Activated CD8-positive, alpha-beta memory T cell treated with anti-CD3 and anti-CD28 coated beads, Interleukin-2, amount 10 ng/mL, durations not matched to agents 7 days and 5 days (primary cell): ENCODE data around the gene SDK1. TPM values are rescaled to one million over a fixed set of nuclear protein-coding genes. Genes with fewer than 3 reads are reported as not detected.

Experiments
- ATAC-seq: fragments of 150-1000 bp; cut with Tn5 transposase; one replicate; pipeline ENCODE4 v1.10.0; 2021; ENCODE audit warnings: moderate library complexity
- CTCF ChIA-PET: fragments of 350-600 bp; sonication (Branson Sonifier 250); formaldehyde crosslinking; loops from one replicate; lab custom pipeline; 2021; ENCODE audit warnings: antibody characterized with exemption; lab: Charles Lee
- DNase-seq: peaks from one replicate; pipeline ENCODE4 v3.0.0-alpha.2; 2020
- H3K27ac Mint-ChIP-seq: one replicate; pipeline ENCODE4 v1.8.0; 2021; ENCODE audit warnings: mild to moderate bottlenecking, mixed read lengths
- H3K27me3 Mint-ChIP-seq: one replicate; pipeline ENCODE4 v1.8.0; 2021; ENCODE audit warnings: mixed read lengths
- H3K36me3 Mint-ChIP-seq: one replicate; pipeline ENCODE4 v1.8.0; 2021; ENCODE audit warnings: mild to moderate bottlenecking, mixed read lengths
- H3K4me1 Mint-ChIP-seq: one replicate; pipeline ENCODE4 v1.8.0; 2021; ENCODE audit warnings: mixed read lengths
- H3K4me3 Mint-ChIP-seq: one replicate; pipeline ENCODE4 v1.8.0; 2021; ENCODE audit warnings: mild to moderate bottlenecking, moderate library complexity, mixed read lengths
- H3K9me3 Mint-ChIP-seq: one replicate; pipeline ENCODE4 v1.8.0; 2022; ENCODE audit warnings: low read depth, mixed read lengths
- total RNA-seq, 2 experiments: library from RNA; stranded (reverse); gene quantifications; one replicate each; pipeline ENCODE4 v1.2.3, GENCODE V29; 2021

Gene SDK1
- total RNA-seq, 2 experiments from 2014 or later = 0.05 to 0.06 TPM

DNA sequence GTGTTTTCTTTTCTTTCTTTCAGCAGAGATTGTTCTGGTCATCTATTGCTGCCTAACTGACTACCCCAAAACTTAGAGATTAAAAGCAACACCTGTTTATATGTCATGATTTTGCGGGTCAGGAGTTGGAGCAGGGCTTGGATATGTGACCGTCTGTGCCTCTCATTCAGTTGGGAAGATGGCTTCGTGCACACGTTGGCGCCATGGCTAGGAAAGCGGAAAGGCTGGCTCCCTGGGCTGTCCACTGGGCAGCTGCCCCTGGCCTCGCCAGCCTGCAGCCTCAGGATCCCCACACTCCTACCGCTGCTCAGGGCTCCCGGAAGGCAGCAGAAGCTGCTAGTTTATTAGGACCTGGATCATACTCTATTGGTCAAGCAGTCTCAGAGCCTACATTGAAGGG lies 742.9 kb downstream of the SDK1 start:
- Mint-ChIP-seq H3K27ac (no peak overlapping the region), H3K4me3 (no peak overlapping the region), H3K27me3 (no peaks in the 10 kb centered on the region), H3K9me3 (no peaks in the 10 kb centered on the region), H3K4me1 (no peaks in the 10 kb centered on the region), H3K36me3 (no peaks in the 10 kb centered on the region)
- CTCF ChIA-PET = no interaction called here
- ATAC-seq = no peak
- no peak for DNase-seq

DNA sequence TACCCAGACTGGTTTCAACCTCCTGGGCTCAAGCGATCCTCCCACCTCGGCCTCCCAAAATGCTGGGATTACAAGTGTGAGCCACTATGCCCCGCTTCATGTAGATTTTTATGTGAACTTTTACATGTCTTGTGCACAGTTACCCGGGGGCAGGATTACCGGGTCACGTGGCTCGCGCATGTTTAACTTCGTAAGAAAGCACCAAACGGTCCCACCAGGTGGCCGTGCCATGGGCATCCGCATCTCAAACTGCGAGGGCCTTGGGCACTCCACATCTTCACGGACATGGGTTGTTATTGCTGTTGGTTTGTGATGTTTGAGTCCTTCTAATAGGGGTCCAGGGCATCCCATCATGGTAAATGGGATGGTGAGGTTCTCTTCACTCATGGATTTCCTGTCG lies 744.4 kb downstream of the SDK1 start:
- Mint-ChIP-seq H3K27ac (no peak overlapping the region), H3K4me3 (no peak overlapping the region), H3K36me3 (no peaks in the 10 kb centered on the region), H3K9me3 (no peaks in the 10 kb centered on the region), H3K4me1 (no peaks in the 10 kb centered on the region), H3K27me3 (no peaks in the 10 kb centered on the region)
- CTCF ChIA-PET = no interaction called here
- ATAC-seq = no peak
- DNase-seq = no peak

DNA sequence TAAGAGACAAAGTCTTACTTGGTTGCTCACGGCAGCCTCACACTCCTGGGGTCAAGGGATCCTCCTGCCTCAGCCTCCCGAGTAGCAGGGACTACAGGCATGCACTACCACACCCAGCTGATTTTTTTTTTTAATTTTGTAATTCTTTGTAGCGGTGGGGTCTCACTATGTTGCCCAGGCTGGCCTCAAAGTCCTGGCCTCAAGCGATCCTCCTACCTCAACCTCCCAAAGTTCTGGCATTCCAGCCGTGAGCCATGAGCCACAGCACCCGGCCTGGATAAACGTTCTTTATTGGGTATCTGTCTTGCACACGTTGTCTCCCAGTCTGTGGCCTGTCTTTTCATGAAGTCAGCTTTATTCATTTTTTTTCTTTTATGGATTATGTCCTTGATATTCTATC lies 744.9 kb downstream of the SDK1 start:
- Mint-ChIP-seq H3K9me3 (no peaks in the 10 kb centered on the region), H3K27me3 (no peaks in the 10 kb centered on the region), H3K4me3 (no peak overlapping the region), H3K4me1 (no peaks in the 10 kb centered on the region), H3K36me3 (no peaks in the 10 kb centered on the region), H3K27ac (no peak overlapping the region)
- ATAC-seq = no peak
- CTCF ChIA-PET = no interaction called here
- DNase-seq = no peak

DNA sequence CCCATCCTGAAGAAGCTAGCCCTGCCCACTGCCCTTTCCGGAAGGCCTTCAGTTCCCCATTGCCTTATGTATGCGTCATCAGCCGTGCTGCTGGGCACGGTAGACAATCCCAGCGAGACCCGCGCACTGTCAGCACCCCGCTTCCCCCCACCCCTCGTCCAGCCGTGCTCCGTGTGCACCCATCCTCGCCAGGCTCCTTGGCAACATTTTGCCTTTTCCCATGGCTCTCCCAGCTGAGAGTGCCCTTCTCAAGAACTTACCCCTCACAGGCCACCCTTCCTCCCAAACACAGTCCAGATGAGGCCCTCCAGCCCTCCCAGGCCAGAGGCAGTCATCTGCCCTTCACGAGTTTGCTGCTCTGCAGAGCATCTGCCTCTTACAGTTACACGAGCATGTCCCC lies 747.3 kb downstream of the SDK1 start:
- H3K27ac Mint-ChIP-seq = no peak overlapping the region
- H3K4me3 Mint-ChIP-seq = no peak overlapping the region
- H3K4me1 Mint-ChIP-seq = no peaks in the 10 kb centered on the region
- no peak for ATAC-seq
- no peaks in the 10 kb centered on the region for H3K36me3 Mint-ChIP-seq
- H3K27me3 Mint-ChIP-seq = no peaks in the 10 kb centered on the region
- no peaks in the 10 kb centered on the region for H3K9me3 Mint-ChIP-seq
- DNase-seq = no peak
- CTCF ChIA-PET = no interaction called here

DNA sequence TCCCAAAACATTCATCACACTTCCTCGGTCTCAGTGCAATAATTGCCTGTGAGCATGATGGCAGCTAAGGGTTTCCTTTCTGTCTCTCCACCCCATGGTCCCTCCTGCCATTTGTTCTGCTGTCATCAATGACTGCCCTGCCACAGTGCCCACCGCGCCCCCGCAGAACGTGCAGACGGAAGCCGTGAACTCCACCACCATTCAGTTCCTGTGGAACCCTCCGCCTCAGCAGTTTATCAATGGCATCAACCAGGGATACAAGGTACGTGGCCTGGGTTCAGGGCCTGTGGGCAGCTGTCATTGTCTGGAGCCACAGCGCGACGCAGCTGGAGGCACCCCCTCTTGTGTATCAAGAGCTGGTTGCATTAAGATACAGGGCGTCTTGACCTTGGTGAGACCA lies 748.1 kb downstream of the SDK1 start:
- no peak overlapping the region for H3K4me3 Mint-ChIP-seq
- no peak for DNase-seq
- CTCF ChIA-PET = no interaction called here
- H3K27ac Mint-ChIP-seq = no peak overlapping the region
- no peaks in the 10 kb centered on the region for H3K36me3 Mint-ChIP-seq
- ATAC-seq = no peak
- H3K4me1 Mint-ChIP-seq = no peaks in the 10 kb centered on the region
- no peaks in the 10 kb centered on the region for H3K9me3 Mint-ChIP-seq
- no peaks in the 10 kb centered on the region for H3K27me3 Mint-ChIP-seq

DNA sequence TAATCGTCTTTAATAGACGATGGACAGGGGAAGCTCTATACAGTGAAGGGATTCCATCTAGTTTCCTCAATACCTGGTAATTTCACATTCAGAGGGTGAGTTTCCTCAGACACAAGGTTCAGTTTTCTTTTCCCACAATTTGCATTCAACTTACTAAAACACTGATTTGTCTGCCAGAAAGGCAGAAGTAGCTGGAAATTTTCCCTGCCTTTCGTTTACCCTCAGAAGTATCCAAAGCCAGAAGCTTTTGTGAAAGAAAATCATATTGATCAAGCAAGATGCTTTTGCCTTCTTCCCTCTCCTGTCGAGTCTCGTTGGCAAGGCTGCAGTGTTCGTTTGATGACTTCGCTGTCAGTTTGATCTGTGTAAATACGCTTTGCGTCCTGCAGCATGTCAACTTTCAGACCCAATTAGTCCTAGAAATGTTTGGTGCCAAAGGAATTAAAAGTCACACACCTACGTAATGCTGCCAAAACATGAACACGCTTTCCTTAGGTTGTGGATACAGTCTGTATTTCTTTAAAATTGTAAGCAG lies 749.1 kb downstream of the SDK1 start:
- Mint-ChIP-seq H3K27me3 (no peaks in the 10 kb centered on the region), H3K4me1 (no peaks in the 10 kb centered on the region), H3K27ac (no peak overlapping the region), H3K36me3 (no peaks in the 10 kb centered on the region), H3K4me3 (no peak overlapping the region), H3K9me3 (no peaks in the 10 kb centered on the region)
- no peak for DNase-seq
- CTCF ChIA-PET = no interaction called here
- no peak for ATAC-seq

DNA sequence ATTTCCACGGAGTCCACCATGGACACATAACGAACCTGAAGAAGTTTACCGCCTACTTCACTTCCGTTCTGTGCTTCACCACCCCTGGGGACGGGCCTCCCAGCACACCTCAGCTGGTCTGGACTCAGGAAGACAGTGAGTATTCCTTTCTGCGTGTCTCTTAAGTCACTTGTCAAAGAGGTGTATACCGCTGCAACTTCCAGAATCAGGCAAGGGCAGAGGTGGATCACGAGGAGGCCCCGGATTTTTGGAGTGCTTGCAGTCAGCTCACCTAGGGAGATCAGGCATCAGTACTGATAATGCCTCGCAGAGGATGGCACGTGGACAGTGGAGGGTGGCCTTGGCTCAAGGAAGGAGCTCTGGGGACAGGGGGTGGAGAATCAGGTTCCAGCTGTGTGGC lies 750.6 kb downstream of the SDK1 start:
- H3K4me1 Mint-ChIP-seq = no peaks in the 10 kb centered on the region
- no peaks in the 10 kb centered on the region for H3K36me3 Mint-ChIP-seq
- H3K27me3 Mint-ChIP-seq = no peaks in the 10 kb centered on the region
- no peak overlapping the region for H3K27ac Mint-ChIP-seq
- ATAC-seq (no peak), DNase-seq (no peak)
- CTCF ChIA-PET = no interaction called here
- no peak overlapping the region for H3K4me3 Mint-ChIP-seq
- H3K9me3 Mint-ChIP-seq = no peaks in the 10 kb centered on the region

DNA sequence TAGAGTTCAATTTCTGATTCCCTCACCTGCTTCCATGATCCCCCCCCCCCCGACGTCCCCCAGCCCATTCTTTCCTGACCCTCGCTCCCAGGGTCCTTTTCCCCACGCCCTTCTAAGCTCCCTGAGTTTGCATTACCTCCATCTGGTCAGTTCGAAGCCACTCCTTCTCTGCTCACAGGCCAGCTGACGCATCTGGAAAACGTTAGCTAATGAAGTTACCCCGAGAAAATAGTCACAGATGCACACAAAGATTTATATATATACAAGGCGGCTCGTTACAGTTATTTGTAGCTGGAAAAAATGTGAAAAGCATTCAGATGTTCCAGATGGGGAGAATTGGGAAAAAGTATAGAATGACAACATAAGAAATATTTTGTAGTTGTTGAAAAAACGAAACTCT lies 751.1 kb downstream of the SDK1 start:
- Mint-ChIP-seq H3K9me3 (no peaks in the 10 kb centered on the region), H3K27ac (no peak overlapping the region), H3K36me3 (no peaks in the 10 kb centered on the region), H3K4me3 (no peak overlapping the region), H3K27me3 (no peaks in the 10 kb centered on the region), H3K4me1 (no peaks in the 10 kb centered on the region)
- ATAC-seq = no peak
- CTCF ChIA-PET = no interaction called here
- DNase-seq = no peak

DNA sequence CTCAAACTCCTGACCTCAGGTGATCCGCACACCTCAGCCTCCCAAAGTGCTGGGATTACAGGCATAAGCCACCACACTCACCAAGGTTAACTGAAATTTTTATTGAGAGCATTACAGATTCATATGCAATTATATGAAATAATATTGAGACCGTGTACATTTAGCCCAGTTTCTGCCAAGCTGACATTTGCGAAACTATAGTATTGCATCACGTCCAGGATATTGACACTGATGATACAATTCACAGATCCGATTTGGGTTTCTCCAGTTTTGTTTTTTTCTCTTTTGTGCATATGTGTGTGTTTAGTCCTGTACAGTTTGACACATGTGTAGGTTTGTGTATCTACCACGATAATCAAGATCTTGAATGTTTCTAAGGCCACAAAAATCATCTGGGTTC lies 753.1 kb downstream of the SDK1 start:
- no peaks in the 10 kb centered on the region for H3K27me3 Mint-ChIP-seq
- no peaks in the 10 kb centered on the region for H3K9me3 Mint-ChIP-seq
- H3K36me3 Mint-ChIP-seq = no peaks in the 10 kb centered on the region
- no peak for ATAC-seq
- DNase-seq = no peak
- no peak overlapping the region for H3K4me3 Mint-ChIP-seq
- no peaks in the 10 kb centered on the region for H3K4me1 Mint-ChIP-seq
- no peak overlapping the region for H3K27ac Mint-ChIP-seq
- CTCF ChIA-PET = no interaction called here

DNA sequence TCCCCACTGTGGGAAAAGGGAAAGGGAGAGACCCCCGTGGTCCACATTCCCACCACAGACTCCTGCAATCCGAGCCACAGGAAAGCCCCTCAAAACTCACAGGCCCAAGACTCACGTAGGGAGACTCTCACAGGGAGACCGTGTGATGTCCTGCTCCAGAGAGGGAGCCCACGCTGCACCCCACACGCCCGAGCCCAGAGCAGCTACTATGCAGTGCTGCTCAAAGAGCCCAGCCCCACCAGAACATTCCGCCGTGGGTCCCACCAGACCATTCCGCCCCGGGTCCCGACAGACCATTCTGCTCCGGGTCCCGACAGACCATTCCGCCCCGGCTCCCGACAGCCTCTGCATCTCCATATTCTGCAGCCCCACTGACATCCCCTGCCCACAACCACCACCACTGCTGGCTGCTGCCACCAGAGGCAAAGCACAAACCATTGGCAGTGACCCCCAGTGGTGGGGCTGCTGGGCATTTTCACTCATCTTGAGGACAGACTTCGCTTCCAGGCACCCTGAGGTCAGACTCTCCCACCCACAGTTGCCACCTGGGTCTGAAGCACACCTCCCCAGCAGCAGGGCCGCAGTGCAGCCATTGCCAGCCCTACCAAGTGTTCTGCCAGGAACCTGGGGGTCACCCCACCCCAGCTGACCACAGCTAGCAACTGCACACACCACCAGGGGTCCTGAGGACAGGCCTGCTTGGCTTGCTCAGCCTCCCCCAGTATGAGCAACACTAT lies 755.7 kb downstream of the SDK1 start:
- Mint-ChIP-seq H3K4me3 (no peak overlapping the region), H3K27ac (no peak overlapping the region), H3K36me3 (no peaks in the 10 kb centered on the region), H3K27me3 (no peaks in the 10 kb centered on the region), H3K4me1 (no peaks in the 10 kb centered on the region), H3K9me3 (no peaks in the 10 kb centered on the region)
- DNase-seq = no peak
- ATAC-seq = no peak
- CTCF ChIA-PET = no interaction called here

DNA sequence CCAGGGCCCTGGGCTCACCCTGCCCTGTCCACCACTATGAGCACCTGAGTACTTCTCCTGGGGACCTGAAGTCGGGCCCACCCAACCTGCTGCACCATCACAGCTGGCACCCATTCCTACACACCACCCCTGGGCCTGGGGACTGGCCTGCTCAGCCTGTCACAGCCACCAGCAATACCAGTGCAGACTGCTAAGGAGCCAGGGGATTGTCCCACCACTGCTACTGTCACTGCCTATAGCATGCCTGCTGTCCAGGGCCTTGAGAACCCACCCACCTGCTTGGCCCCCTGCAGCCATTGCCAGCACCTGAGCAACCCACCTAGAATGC lies 756.2 kb downstream of the SDK1 start:
- H3K36me3 Mint-ChIP-seq = no peaks in the 10 kb centered on the region
- CTCF ChIA-PET = no interaction called here
- H3K27me3 Mint-ChIP-seq = no peaks in the 10 kb centered on the region
- H3K4me3 Mint-ChIP-seq = no peak overlapping the region
- ATAC-seq (no peak), DNase-seq (no peak)
- no peaks in the 10 kb centered on the region for H3K4me1 Mint-ChIP-seq
- H3K9me3 Mint-ChIP-seq = no peaks in the 10 kb centered on the region
- no peak overlapping the region for H3K27ac Mint-ChIP-seq

DNA sequence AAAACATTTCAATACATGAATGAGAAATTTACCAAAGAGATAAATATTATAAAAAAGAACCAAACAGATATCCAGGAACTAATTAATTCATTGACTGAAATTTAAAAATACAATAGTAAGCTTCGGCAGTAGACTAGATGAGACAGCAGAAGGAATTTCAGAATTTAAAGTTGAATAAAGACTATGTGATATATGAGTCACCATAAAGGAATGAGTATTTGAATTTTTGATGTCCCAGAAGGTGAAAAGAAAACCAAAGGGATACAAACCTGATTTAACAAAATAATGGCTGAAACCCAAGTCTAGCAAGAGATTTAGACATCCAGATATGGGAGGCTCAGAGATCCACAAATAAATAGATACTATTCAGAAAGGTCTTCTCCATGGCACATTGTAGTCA lies 757.1 kb downstream of the SDK1 start:
- Mint-ChIP-seq H3K4me3 (no peak overlapping the region), H3K9me3 (no peaks in the 10 kb centered on the region), H3K27ac (no peak overlapping the region), H3K4me1 (no peaks in the 10 kb centered on the region), H3K27me3 (no peaks in the 10 kb centered on the region), H3K36me3 (no peaks in the 10 kb centered on the region)
- DNase-seq (no peak), ATAC-seq (no peak)
- CTCF ChIA-PET = no interaction called here

DNA sequence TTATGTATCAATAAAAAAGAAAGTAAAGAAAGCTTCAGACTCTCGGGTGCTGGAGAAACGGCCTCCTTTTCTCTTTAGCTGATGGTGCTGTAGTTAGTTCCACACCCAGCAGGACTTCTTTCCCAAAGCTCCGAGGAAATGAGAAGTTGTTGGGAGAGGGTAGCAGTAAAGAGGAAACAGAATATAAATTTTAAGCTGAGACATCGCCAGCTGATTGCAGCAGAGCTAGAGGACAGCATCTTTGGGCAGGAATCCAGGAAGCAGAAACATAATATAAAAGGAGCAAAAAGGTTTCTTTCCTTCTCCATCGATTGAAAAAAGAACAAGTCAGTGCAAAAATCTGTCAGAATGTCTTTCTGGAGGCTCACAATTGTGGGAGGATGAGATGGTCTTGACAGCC lies 764.1 kb downstream of the SDK1 start:
- peaks cover 3% of the 10 kb centered on the region for H3K27me3 Mint-ChIP-seq
- H3K4me3 Mint-ChIP-seq = no peak overlapping the region
- ATAC-seq = no peak
- H3K4me1 Mint-ChIP-seq = peaks cover 2% of the 10 kb centered on the region
- CTCF ChIA-PET = no interaction called here
- no peaks in the 10 kb centered on the region for H3K36me3 Mint-ChIP-seq
- no peak overlapping the region for H3K27ac Mint-ChIP-seq
- H3K9me3 Mint-ChIP-seq = no peaks in the 10 kb centered on the region
- DNase-seq = no peak

DNA sequence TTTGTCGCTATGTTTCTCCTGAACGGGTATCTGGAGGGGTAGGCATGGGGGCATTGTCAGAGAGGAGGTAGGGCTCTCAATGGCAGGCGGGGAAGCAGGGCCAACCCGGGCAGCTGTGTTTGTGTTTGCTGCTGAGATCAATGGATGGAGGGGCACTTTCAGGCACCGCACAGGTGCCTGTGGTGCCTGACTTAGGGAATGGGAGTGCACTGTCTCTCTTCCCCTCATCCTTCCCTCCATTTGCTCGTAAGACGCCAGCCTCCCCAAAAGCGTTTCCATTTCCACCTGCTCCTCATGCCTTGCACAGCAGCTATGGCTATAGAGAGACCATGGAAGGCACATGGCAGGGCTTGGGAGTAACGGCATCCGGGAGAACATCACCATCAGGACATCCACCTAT lies 765.2 kb downstream of the SDK1 start:
- ATAC-seq (no peak), DNase-seq (no peak)
- Mint-ChIP-seq H3K36me3 (no peaks in the 10 kb centered on the region), H3K27me3 (peaks cover 3% of the 10 kb centered on the region), H3K4me1 (peaks cover 2% of the 10 kb centered on the region), H3K4me3 (no peak overlapping the region), H3K27ac (no peak overlapping the region), H3K9me3 (no peaks in the 10 kb centered on the region)
- CTCF ChIA-PET = no interaction called here
